GM21723 (cell line): ENCODE results near the gene NELFA.

Source experiments
- ATAC-seq: cut with Tn5 transposase; IDR thresholded peaks from one replicate; pipeline ENCODE4 v1.9.1; 2021; ENCODE audit warnings: mild to moderate bottlenecking, moderate library complexity; ENCODE audit not compliant: unreplicated experiment

NELFA gene

DNA sequence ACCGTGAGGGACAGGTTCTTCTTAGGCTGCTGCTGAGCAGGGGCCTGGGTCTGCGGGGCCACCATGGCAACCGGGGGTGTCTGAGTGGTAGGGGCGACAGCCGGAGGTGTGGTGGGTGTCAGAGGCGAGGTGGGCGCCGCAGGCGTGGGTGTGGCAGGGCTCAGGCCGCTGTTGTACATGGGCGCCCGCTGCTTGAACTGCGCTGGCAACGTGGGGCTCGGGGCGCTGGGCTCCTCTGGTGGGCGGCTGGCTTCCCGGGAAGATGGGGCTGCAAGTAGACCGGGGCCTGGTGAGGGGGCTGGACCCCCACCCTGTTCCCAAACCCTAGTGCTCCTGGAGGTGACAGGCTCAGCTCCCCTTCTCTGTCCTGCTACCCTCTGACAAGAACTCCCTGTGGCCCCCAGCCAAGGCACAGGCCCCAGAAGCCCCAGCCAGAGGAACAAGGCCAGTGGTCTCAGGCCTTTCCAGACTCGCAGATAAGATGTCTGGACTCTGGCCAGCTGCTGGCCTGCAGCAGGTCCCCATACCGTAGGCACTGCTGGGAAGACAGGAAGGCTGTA is 24.8 kb downstream of the NELFA start:
- no peak for ATAC-seq

- ATAC-seq, result no peak
These were observed 25.5 kb downstream of the NELFA start for GRCh38 chr4:1983053-1983845.

GRCh38 chr4:1982124-1983052 is 26.4 kb downstream of the NELFA start:
- no peak for ATAC-seq

GRCh38 chr4:1981251-1982058 is 27.3 kb downstream of the NELFA start:
- no peak for ATAC-seq

- no peak for ATAC-seq
These were observed 28.2 kb downstream of the NELFA start for GRCh38 chr4:1980561-1981041.

GRCh38 chr4:1979477-1980196 is 29.1 kb downstream of the NELFA start:
- ATAC-seq, result no peak

DNA sequence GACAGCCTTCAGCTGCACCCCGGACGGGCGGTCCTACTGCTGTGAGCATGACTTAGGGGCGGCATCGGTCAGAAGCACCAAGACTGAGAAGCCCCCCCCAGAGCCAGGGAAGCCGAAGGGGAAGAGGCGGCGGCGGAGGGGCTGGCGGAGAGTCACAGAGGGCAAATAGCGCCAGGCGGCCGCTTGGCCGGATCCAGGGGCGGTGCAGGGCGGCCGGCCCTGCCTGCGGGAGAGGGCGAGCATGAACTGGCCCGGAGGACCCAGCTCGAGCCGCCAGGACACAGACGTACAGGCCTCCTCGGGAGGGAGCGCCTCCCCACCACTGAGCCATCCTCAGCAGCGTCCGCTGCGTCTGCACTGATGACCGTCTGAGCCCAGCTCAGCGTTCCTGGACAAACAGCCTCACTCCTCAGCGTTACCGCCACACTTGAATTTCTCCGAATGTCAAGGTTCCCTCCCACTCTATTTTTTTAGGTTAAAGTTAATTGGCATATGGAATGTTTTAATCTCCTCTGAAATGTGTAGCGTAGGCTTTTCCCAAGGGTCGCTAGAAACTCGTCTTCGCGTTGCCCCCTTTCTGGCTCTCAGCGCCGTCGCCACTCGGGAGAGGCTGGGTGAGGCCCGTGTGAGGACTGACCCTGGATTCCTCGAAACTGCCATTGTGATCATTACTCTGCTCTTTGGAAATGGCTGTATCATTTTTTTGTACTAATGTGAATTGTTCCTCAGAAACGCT is 29.9 kb downstream of the NELFA start:
- no peak for ATAC-seq

DNA sequence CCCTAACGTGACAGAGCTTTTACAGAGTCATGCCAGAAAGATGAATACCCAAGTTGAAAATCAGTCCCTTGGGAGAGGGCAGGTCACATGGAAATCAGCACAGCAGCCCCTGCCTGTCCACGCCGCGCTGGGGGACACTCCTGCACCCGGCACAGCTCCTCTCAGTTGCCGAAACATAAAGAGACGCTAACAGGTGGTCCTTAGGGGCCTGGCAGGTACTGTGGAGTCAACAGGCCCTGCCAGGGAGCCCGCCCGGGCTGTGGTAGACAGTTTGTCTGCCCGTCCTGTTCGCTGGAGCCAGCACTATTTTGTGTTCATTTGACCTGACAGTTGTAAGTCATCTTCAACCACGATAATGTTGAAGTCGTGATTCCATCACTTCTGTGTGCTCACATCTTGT is 30.5 kb downstream of the NELFA start:
- ATAC-seq, result no peak

DNA sequence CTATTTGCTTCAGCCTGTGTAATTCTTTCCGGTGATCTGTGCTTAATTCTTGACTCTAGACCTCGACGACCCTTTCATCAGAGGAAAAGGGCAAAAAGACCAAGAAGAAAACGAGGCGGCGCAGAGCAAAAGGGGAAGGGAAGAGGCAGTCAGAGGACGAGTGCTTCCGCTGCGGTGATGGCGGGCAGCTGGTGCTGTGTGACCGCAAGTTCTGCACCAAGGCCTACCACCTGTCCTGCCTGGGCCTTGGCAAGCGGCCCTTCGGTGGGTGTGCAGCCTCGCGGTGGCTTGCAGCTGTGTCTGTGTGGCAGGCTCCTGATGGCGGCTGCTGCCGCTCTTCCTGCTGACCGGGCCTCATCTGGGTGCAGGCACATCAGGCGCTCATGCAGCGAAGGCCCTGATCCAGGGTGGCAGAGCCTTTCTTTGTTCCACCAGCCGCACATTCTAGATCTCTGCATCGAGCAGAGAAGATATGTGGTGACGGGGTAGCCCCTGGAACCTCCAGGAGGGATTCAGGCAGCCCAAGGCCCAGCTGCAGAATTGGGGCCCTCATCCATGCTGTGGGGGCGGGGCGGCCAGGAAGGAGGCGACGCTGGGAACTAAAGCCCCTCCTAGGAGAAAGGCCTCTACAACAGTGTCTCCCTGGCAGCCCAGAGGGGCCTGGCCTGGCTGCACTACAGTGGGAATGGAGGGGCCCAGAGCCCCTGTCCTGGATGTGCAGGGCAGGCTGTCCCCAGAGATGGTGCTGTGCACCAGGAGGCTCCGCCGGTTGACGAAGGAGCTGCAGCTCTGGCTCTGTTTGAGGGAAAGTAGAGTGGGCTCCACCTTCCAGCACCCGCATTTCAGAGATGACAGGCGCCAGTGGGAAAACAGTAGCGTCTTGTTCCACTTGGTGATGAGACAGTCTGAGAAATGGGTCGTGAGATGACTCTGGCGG is 32.1 kb downstream of the NELFA start:
- ATAC-seq, result no peak

DNA sequence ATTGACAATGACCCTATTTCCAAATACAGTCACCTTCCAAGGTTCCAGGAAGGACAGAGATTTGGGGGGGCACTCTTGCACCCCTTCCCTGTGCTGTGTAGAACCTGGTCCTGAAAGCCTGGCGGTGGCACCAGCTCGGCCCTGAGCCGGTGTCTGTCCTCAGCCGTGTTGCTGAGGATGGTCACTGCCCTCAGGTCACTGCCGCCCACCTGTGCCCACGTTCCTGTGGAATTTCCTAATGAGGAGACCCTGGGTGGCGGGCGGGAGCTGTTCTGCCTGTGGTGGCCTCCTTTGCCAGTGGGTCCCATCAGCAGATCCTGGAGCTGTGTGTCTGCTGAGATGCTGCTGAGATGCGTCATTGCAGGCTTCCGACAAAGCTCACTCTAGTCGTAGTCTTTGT is 32.9 kb downstream of the NELFA start:
- ATAC-seq, result no peak

GRCh38 chr4:1975391-1975801 is 33.4 kb downstream of the NELFA start:
- no peak for ATAC-seq

DNA sequence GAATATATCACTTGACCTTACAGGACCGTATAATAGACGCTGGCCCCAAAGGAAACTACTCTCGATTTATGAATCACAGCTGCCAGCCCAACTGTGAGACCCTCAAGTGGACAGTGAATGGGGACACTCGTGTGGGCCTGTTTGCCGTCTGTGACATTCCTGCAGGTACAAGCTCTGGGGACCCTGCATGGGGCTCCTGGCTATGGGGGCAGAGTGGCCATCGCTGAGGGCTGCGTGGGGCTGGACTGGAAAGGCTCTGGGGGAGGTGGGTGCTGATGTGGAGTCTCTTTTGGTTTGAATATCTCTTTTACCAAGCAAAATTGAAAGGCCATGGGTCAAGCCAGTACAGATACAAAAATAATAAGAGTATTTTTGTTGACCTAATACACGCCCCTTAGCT is 33.9 kb downstream of the NELFA start:
- ATAC-seq, result no peak

DNA sequence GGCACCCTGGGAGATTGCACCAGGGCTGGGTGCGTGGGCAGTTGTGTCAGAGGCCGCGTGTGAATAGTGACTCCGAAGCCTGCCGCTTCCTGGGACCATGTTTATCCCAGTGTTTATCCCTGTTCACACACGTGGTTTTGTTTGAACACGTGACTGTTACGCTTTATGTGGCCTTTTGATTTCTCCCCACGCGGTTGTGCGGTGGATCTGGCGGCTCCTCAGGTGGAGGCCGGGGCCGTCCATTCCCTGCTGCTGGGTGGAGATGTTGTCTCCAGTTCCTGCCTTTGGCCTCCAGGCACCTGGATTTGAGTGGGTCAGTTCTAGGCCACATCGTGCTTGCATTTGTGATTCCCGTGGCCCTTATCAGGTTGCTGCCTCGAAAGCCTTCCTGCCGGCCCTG is 35.1 kb downstream of the NELFA start:
- ATAC-seq, result no peak

GRCh38 chr4:1973218-1973617 is 35.6 kb downstream of the NELFA start:
- no peak for ATAC-seq

DNA sequence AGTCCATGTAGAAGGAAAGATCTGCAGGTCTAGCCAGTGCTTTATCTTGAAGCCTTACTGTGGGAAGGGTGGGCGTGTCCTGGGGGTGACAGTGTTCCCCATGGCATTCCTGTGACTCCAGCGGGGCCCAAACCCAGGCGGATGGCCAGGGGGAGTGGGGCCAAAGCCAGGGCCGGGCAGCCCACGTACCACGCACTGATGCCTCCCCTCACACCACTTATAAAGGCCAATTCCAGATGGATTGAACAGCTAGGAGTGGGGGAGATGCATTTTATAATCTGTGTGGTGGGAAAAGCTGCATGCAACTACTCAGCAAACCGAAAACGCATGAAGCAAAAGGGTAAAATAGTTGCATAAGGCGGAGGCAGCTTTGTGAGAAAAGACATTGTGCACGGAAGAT is 36.4 kb downstream of the NELFA start:
- no peak for ATAC-seq

GRCh38 chr4:1971456-1972200 is 37.1 kb downstream of the NELFA start:
- ATAC-seq, result no peak

DNA sequence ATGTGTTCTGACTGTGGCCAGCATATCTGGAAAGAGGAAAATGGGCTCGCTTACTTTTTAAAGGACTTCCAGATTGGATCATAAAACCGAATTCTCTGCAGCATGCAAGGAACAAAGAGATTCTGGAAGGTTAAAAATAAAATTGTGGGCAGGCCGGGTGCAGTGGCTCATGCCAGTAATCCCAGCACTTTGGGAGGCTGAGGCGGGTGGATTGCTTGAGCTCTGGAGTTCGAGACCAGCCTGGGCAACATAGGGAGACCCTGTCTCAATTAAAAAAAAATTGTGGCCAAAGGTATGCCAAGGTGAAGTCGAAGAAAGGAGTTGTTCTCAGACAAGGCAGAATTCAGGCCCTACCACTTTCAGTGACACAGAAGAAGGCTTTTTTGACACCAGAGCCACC is 37.8 kb downstream of the NELFA start:
- no peak for ATAC-seq
